ENCODE results near the gene UBE2S.

The UBE2S gene

GRCh38 chr19:55353803-55354697, 53.5 kb downstream of the UBE2S start:
- H3K27ac ChIP-seq, result no peak overlapping the region
- no peak for TF ChIP-seq CTCF (conservative IDR thresholded peaks at IDR 0.05)

- no peak overlapping the region for H3K27ac ChIP-seq
- TF ChIP-seq ZFX (IDR thresholded peaks at IDR 0.05) (no peak), CTCF (conservative IDR thresholded peaks at IDR 0.05) (no peak)
Observed at GRCh38 chr19:55353356-55353802, 54.2 kb downstream of the UBE2S start.

DNA sequence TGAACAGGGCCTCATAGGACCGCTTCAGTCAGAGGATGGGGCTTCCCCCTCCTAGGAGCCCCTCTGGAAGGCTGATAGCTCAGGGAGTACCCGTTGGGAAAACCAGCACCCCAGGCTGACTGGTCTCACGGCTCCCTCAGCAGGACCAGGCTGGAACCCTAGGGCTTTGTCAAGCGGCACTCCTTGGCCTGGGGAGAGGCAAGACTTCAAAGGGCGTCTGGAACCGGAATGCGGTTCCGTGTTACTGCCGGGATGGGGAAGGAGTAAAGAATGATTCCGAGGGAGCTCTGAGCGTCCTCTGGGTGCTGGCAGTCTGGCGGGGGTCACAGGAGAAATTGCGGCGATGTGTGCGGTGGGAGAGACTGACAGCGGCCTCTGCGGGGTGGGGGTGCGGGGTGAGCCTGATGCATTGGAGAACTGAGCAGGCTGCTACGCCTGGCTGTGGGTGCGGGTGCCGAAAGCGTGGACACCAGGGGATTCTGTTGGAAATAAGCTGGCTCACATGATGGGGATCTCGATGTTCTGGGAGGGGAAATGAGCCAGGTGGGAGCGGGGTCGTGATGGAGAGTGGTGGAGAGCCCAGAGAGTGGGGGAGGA, 54.9 kb downstream of the UBE2S start:
- TF ChIP-seq CTCF (conservative IDR thresholded peaks at IDR 0.05) (no peak), ZFX (IDR thresholded peaks at IDR 0.05) (no peak)
- H3K27ac ChIP-seq, result no peak overlapping the region

DNA sequence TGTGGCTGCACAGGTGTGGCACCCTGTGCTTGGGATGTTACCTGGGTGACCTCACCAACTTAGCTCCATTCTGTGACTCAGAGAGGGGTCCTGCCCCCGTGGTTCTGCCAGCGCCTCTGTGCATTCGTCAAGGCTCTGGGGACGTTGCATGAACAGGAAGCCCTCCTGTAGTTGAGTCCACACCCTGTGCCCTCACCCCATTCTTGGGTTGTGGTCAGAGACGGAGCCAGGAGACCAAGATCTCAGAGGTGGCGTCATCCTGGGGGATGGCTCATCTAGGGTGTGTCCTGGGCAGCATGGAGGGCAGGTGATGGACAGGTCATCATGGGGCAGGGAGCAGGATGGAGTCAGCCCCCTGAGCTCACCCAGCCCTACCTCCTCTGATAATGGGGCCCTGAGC, 55.5 kb downstream of the UBE2S start:
- TF ChIP-seq CTCF (conservative IDR thresholded peaks at IDR 0.05) (no peak), ZFX (IDR thresholded peaks at IDR 0.05) (no peak)
- H3K27ac ChIP-seq, result no peak overlapping the region

DNA sequence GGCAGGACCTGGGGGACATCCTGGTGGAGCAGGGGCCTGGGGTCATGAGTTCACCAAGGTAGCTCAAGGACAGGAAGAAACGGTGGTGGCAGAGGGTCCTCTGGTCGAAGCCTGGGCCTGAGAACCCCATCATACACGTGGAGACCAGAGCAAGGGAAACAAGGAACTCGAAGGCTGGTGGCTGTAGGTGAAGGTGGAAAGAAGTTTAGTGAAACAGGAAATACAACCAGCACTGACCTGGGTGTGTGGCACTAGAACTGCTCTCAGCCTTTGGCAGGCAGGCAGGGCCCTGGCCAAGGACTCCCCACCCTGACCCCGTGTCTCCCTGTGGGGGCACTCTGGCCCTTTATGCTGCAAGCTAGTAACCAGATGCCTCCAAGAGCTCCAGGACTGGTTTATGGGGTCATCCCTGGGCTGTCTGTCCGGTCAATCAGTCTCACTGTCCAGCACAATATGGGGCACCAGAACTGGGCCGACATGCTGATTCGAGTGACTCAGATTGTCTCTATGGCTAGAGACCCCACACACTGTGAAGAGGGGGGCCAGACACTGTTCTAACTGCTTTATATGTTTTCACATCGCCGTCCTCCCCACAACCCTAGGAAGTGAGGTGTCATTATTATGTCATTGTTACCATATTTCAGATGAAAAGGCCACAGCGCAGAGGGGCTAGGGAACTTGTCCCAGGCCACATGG, 56.8 kb downstream of the UBE2S start:
- H3K27ac ChIP-seq, result no peak overlapping the region

More for the DNA sequence above, 56.8 kb downstream of the UBE2S start:
- no peak for TF ChIP-seq ZFX (IDR thresholded peaks at IDR 0.05)
- no peak for TF ChIP-seq CTCF (conservative IDR thresholded peaks at IDR 0.05)

Measured in C4-2B (cell line).